SK-N-SH (cell line): Measurements from ENCODE around the gene SPTB. TPM values are rescaled to one million over a fixed set of nuclear protein-coding genes. Genes with fewer than 3 reads are reported as not detected.

Source experiments
- CTCF ChIA-PET: fragments of 300-600, 350-600 bp; formaldehyde crosslinking; extraction: SDS; loops from one replicate; lab custom pipeline; 2021; lab: Yijun Ruan, JAX
- POLR2A ChIA-PET: fragments of 350-600 bp; sonication (Branson Sonifier 250); formaldehyde crosslinking; extraction: SDS; loops from one replicate; lab custom pipeline; 2020; ENCODE audit warnings: antibody characterized with exemption, inconsistent platforms; lab: Yijun Ruan, JAX
- DNase-seq: peaks from one replicate; pipeline ENCODE4 v3.0.0; 2012
- H2AFZ ChIP-seq: fragments of 200-600 bp; sonication (generic); 2 replicates; pipeline ENCODE4 v1.8.1; 2016; ENCODE audit warnings: antibody characterized with exemption, mild to moderate bottlenecking, low read depth
- H3F3A ChIP-seq: fragments of 200-600 bp; sonication (generic); replicated peaks from 2 replicates; pipeline ENCODE3; 2016; ENCODE audit warnings: antibody characterized with exemption, mild to moderate bottlenecking; ENCODE audit not compliant: insufficient read depth
- H3K27ac ChIP-seq, 2 experiments: fragments of 200-500 bp in 1 of 2; fragments of 200-600 bp in 1 of 2; sonication (Bioruptor generic) in 1 of 2; sonication (generic), shearing (Covaris generic) in 1 of 2; 2 replicates each; pipeline versions ENCODE4 v1.5.1 to v1.6.1; 2014 to 2016; ENCODE audit warnings: low read depth in 2 of 2, inconsistent platforms in 1 of 2, low read length in 1 of 2, mild to moderate bottlenecking in 1 of 2, mixed read lengths in 1 of 2
- H3K27me3 ChIP-seq: fragments of 200-600 bp; sonication (generic), shearing (Covaris generic); 2 replicates; pipeline ENCODE4 v1.6.1; 2016; ENCODE audit warnings: mixed run types; ENCODE audit not compliant: insufficient read depth
- H3K36me3 ChIP-seq, 2 experiments: fragments of 200-500 bp in 1 of 2; fragments of 200-600 bp in 1 of 2; sonication (Bioruptor generic) in 1 of 2; sonication (generic) in 1 of 2; replicated peaks in 1 of 2; 2 replicates each; pipeline versions ENCODE3 to v1.5.1; 2014 to 2016; ENCODE audit warnings: low read length in 1 of 2, mild to moderate bottlenecking in 1 of 2; ENCODE audit not compliant: insufficient read depth in 2 of 2, control insufficient read depth in 1 of 2
- H3K4me1 ChIP-seq, 2 experiments: fragments of 200-500 bp in 1 of 2; fragments of 200-600 bp in 1 of 2; sonication (Bioruptor generic) in 1 of 2; sonication (generic), shearing (Covaris generic) in 1 of 2; 2 replicates each; pipeline versions ENCODE4 v1.5.1 to v1.6.1; 2014 to 2016; ENCODE audit warnings: low read depth in 1 of 2, low read length in 1 of 2, mixed run types in 1 of 2; ENCODE audit not compliant: insufficient read depth in 2 of 2, control insufficient read depth in 1 of 2
- H3K4me2 ChIP-seq: fragments of 200-600 bp; sonication (generic), shearing (Covaris generic); 2 replicates; pipeline ENCODE4 v1.6.1; 2017; ENCODE audit warnings: mixed run types
- H3K4me3 ChIP-seq, 2 experiments: fragments of 200-500 bp in 1 of 2; fragments of 200-600 bp in 1 of 2; sonication (Bioruptor generic) in 1 of 2; sonication (generic), shearing (Covaris generic) in 1 of 2; 2 replicates each; pipeline versions ENCODE4 v1.5.1 to v1.8.1; 2014 to 2016; ENCODE audit warnings: low read depth in 2 of 2, inconsistent platforms in 1 of 2, low read length in 1 of 2, mild to moderate bottlenecking in 1 of 2, mixed read lengths in 1 of 2, moderate library complexity in 1 of 2
- H3K79me2 ChIP-seq: fragments of 200-600 bp; sonication (generic); 2 replicates; pipeline ENCODE4 v1.8.1; 2017; ENCODE audit warnings: mild to moderate bottlenecking; ENCODE audit not compliant: insufficient read depth
- H3K9ac ChIP-seq: fragments of 200-600 bp; sonication (generic); 2 replicates; pipeline ENCODE4 v1.6.1; 2017; ENCODE audit warnings: mixed run types
- H3K9me2 ChIP-seq: fragments of 200-600 bp; sonication (generic); 2 replicates; pipeline ENCODE4 v1.6.1; 2017; ENCODE audit warnings: mixed run types
- H3K9me3 ChIP-seq: fragments of 200-600 bp; sonication (generic); 2 replicates; pipeline ENCODE4 v1.6.1; 2017; ENCODE audit warnings: mixed run types, mild to moderate bottlenecking, moderate library complexity
- H4K20me1 ChIP-seq: fragments of 200-600 bp; sonication (generic); 2 replicates; pipeline ENCODE4 v1.6.1; 2017; ENCODE audit warnings: mild to moderate bottlenecking, mixed run types; ENCODE audit not compliant: insufficient read depth
- ELF1 ChIP-seq: IDR thresholded peaks from 2 replicates; pipeline ENCODE4 v1.4.0; 2012
- FOXJ3 ChIP-seq: sonication (generic); formaldehyde crosslinking; IDR thresholded peaks from 2 replicates; pipeline ENCODE4 v1.5.1; 2020; ENCODE audit warnings: mild to moderate bottlenecking, missing genetic modification reagents
- GATA2 ChIP-seq: sonication (generic); formaldehyde crosslinking; IDR thresholded peaks from 2 replicates; pipeline ENCODE4 v1.5.0; 2020; ENCODE audit warnings: mild to moderate bottlenecking, missing genetic modification reagents
- MEF2A ChIP-seq: IDR thresholded peaks from 2 replicates; pipeline ENCODE4 v1.4.0; 2012; ENCODE audit warnings: low read depth, borderline replicate concordance
- PBX3 ChIP-seq: IDR thresholded peaks from 2 replicates; pipeline ENCODE4; 2012
- RAD21 ChIP-seq: IDR thresholded peaks from 2 replicates; pipeline ENCODE4 v1.6.1; 2012; ENCODE audit warnings: mild to moderate bottlenecking, low read length
- RFX5 ChIP-seq: IDR thresholded peaks from 2 replicates; pipeline ENCODE4 v1.6.1; 2012; ENCODE audit warnings: mild to moderate bottlenecking, improper control_type of control experiment, low read length
- SMC3 ChIP-seq: IDR thresholded peaks from 2 replicates; pipeline ENCODE4 v1.6.1; 2012; ENCODE audit warnings: low read depth, low read length, improper control_type of control experiment
- TEAD4 ChIP-seq: IDR thresholded peaks from 2 replicates; pipeline ENCODE4 v1.4.0; 2012; ENCODE audit warnings: mild to moderate bottlenecking, borderline replicate concordance; ENCODE audit not compliant: insufficient read depth
- USF1 ChIP-seq: IDR thresholded peaks from 2 replicates; pipeline ENCODE4 v1.4.0; 2012; ENCODE audit warnings: low read depth, borderline replicate concordance
- YY1 ChIP-seq: IDR thresholded peaks from 2 replicates; pipeline ENCODE4 v1.4.0; 2012; ENCODE audit warnings: low read depth, mild to moderate bottlenecking
- WGBS: methylation state at CpG from one replicate; pipeline ENCODE4 v1.1.6; 2017; ENCODE audit warnings: low lambda C conversion rate; 5-methylcytosine and 5-hydroxymethylcytosine counted together
- polyA plus RNA-seq, 3 experiments: library from polyadenylated mRNA; depleted of rRNA; stranded (reverse); fragments of >200 nt; gene quantifications; 2 replicates each; pipeline ENCODE4 v1.2.3, GENCODE V29; 2012
- TF ChIP-seq, protein P1 (sequence below): fragments of 150-350 bp; IDR thresholded peaks from 2 replicates; pipeline ENCODE4 v1.6.1; 2016; ENCODE audit warnings: mild to moderate bottlenecking, low read depth, low read length
- TF ChIP-seq, protein P2 (sequence below): IDR thresholded peaks from 2 replicates; pipeline ENCODE4 v1.6.1; 2012; ENCODE audit warnings: mild to moderate bottlenecking, low read depth, low read length, moderate library complexity

The SPTB gene
- polyA plus RNA-seq, 1 of the 3 experiments (the other 2 are of a cell fraction): 0.15 TPM

- no peak overlapping the region for H3K4me3 ChIP-seq
- H3K9ac ChIP-seq: no peak overlapping the region
- H3K4me1 ChIP-seq: peaks cover 6 to 7% of the 10 kb centered on the region in 2 experiments; a peak in 3 of 4 replicates
- no peak for DNase-seq
- no peaks in the 10 kb centered on the region for H4K20me1 ChIP-seq
- TF ChIP-seq, protein P1, sequence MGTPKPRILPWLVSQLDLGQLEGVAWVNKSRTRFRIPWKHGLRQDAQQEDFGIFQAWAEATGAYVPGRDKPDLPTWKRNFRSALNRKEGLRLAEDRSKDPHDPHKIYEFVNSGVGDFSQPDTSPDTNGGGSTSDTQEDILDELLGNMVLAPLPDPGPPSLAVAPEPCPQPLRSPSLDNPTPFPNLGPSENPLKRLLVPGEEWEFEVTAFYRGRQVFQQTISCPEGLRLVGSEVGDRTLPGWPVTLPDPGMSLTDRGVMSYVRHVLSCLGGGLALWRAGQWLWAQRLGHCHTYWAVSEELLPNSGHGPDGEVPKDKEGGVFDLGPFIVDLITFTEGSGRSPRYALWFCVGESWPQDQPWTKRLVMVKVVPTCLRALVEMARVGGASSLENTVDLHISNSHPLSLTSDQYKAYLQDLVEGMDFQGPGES: no peak
- TF ChIP-seq MEF2A (no peak), FOXJ3 (CRISPR knock-in tag) (no peak), RFX5 (no peak), SMC3 (no peak)
- TF ChIP-seq, protein P2, sequence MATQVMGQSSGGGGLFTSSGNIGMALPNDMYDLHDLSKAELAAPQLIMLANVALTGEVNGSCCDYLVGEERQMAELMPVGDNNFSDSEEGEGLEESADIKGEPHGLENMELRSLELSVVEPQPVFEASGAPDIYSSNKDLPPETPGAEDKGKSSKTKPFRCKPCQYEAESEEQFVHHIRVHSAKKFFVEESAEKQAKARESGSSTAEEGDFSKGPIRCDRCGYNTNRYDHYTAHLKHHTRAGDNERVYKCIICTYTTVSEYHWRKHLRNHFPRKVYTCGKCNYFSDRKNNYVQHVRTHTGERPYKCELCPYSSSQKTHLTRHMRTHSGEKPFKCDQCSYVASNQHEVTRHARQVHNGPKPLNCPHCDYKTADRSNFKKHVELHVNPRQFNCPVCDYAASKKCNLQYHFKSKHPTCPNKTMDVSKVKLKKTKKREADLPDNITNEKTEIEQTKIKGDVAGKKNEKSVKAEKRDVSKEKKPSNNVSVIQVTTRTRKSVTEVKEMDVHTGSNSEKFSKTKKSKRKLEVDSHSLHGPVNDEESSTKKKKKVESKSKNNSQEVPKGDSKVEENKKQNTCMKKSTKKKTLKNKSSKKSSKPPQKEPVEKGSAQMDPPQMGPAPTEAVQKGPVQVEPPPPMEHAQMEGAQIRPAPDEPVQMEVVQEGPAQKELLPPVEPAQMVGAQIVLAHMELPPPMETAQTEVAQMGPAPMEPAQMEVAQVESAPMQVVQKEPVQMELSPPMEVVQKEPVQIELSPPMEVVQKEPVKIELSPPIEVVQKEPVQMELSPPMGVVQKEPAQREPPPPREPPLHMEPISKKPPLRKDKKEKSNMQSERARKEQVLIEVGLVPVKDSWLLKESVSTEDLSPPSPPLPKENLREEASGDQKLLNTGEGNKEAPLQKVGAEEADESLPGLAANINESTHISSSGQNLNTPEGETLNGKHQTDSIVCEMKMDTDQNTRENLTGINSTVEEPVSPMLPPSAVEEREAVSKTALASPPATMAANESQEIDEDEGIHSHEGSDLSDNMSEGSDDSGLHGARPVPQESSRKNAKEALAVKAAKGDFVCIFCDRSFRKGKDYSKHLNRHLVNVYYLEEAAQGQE: no peak
- TF ChIP-seq, all 33 proteins: peak for 0
- ChIA-PET POLR2A (no interaction called here), CTCF (interaction anchor here (1.0 to 3.6 kb wide), 7 partner anchors 13 to 83 kb away, joined by 3 to 21 read pairs (median 4); no protein-coding TSS in a partner anchor)
- Histone ChIP-seq H2AFZ (no peak overlapping the region), H3K27me3 (0 out of 2 replicates have a peak, but pooled peaks cover 4% of the 10 kb centered on the region), H3K27ac (no peak overlapping the region), H3K9me3 (no peaks in the 10 kb centered on the region), H3K9me2 (no peaks in the 10 kb centered on the region), H3K4me2 (no peak overlapping the region), H3K79me2 (no peaks in the 10 kb centered on the region), H3K36me3 (no peaks in the 10 kb centered on the region), H3F3A (peaks cover 3% of the 10 kb centered on the region)
- WGBS: 75% methylated on average over 2 of the region's 2 CpGs
Observed at GRCh38 chr14:64844272-64844671, 35.4 kb downstream of the SPTB start.

GRCh38 chr14:64843548-64843947 is 36.2 kb downstream of the SPTB start:
- WGBS: 76% methylated on average over 6 of the region's 6 CpGs
- Histone ChIP-seq H3K9me2 (no peaks in the 10 kb centered on the region), H2AFZ (no peak overlapping the region), H3K9me3 (no peaks in the 10 kb centered on the region), H3K4me1 (peaks cover 6 to 7% of the 10 kb centered on the region in 2 experiments; a peak in 3 of 4 replicates), H3K36me3 (no peaks in the 10 kb centered on the region), H3K4me2 (no peak overlapping the region), H3K9ac (no peak overlapping the region), H3F3A (peaks cover 3% of the 10 kb centered on the region), H4K20me1 (no peaks in the 10 kb centered on the region), H3K79me2 (no peaks in the 10 kb centered on the region), H3K27ac (no peak overlapping the region), H3K4me3 (no peak overlapping the region), H3K27me3 (0 out of 2 replicates have a peak, but pooled peaks cover 4% of the 10 kb centered on the region)
- ChIA-PET CTCF (interaction anchor here (1.0 to 1.9 kb wide), 5 partner anchors 31 to 49 kb away, joined by 3 to 11 read pairs (median 3); no protein-coding TSS in a partner anchor), POLR2A (no interaction called here)
- TF ChIP-seq ELF1 (no peak), GATA2 (CRISPR knock-in tag) (no peak), RFX5 (no peak), RAD21 (no peak), USF1 (no peak), TEAD4 (no peak), YY1 (no peak), PBX3 (no peak)
- no peak for DNase-seq
